Stimulated activated CD8-positive, alpha-beta memory T cell treated with anti-CD3 and anti-CD28 coated beads, Interleukin-7, amount 100 ng/mL, for 24 hours (primary cell): ENCODE data around the gene DNAAF8.
"Not testable (repeated sequence)": the region's sequence is repeated elsewhere in the genome, so short reads cannot be mapped to it uniquely, and the experiment has no call there.

Source experiments
- DNase-seq: peaks from one replicate; pipeline ENCODE4 v3.0.0-alpha.2; 2020; ENCODE audit warnings: low read depth

DNAAF8 gene

GRCh38 chr16:4784444-4784987, 50.2 kb downstream of the DNAAF8 start:
- DNase-seq, result not testable (repeated sequence)

DNA sequence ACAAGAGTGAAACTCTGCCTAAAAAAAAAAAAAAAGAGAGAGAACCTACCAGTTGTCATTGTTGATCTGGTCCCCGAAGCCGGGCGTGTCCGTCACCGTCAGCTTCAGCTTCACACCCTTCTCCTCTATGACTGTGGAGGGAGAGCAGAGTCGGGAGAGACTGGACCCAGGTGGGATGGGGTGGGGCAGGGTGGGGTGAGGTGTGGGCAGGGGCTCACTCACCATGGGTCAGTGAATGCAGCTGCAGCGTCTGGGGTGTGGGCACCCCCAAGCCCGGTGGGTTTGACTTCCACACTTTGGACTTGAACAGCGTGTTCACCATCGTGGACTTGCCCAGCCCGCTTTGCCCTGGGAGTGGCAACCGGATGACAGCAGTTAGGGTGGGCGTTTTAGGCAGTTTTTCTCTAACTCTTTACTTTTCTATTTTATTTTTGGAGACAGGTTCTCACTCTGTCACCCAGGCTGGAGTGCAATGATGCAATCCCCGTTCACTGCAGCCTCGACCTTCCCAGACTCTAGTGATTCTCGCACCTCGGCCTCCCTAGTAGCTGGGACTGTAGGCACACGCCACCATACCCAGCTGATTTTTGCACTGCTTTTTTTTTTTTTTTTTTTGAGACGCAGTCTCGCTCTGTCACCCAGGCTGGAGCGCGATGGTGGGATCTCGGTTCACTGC, 51.6 kb downstream of the DNAAF8 start:
- DNase-seq, result no peak

- no peak for DNase-seq
These were observed 52.7 kb downstream of the DNAAF8 start for GRCh38 chr16:4787068-4787467.

GRCh38 chr16:4787627-4788482, 53.5 kb downstream of the DNAAF8 start, which contains the start of gene SEPTIN12:
Gene SEPTIN12, minus strand, starts transcription at chr16:4788345. Its CDS starts 700 bp downstream, at chr16:4787645.
- DNase-seq, result no peak

GRCh38 chr16:4788489-4788889, 54.2 kb downstream of the DNAAF8 start:
- DNase-seq, result no peak

DNA sequence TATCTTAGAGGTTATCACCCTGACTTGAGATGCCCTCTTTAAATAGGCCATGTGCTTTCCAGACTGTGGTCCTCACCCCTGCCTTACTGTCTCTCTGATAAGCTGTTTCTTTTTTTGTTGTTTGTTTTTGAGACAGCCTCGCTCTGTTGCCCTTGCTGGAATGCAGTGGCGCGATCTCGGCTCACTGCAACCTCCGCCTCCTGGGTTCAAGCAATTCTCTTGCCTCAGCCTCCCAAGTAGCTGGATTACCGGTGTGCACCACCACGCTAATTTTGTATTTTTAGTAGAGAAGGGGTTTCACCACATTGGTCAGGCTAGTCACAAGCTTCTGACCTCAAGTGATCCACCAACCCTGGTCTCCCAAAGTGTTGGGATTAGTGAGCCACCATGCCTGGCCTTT, 54.6 kb downstream of the DNAAF8 start:
- DNase-seq, result no peak

GRCh38 chr16:4790261-4790660, 55.9 kb downstream of the DNAAF8 start:
- no peak for DNase-seq

DNA sequence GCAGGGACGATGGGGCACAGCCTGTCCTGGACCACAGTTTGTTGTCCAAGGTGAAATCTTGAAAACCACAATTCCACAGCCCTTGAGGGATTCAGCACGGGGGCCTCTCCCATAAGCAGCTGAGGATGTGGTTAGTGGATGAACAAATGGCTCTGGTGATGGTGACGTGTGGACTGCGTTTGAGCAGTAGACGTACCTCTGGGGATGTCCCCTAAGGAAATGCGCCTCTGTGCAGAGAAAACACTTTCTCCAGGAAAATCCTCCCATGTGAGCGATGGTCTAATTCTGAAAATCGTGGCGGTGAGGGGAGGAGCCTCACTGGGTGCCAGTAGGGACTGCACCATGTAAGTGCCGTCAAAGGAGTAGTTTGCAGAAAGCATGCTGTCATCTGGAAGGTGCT, 56.5 kb downstream of the DNAAF8 start:
- no peak for DNase-seq

DNA sequence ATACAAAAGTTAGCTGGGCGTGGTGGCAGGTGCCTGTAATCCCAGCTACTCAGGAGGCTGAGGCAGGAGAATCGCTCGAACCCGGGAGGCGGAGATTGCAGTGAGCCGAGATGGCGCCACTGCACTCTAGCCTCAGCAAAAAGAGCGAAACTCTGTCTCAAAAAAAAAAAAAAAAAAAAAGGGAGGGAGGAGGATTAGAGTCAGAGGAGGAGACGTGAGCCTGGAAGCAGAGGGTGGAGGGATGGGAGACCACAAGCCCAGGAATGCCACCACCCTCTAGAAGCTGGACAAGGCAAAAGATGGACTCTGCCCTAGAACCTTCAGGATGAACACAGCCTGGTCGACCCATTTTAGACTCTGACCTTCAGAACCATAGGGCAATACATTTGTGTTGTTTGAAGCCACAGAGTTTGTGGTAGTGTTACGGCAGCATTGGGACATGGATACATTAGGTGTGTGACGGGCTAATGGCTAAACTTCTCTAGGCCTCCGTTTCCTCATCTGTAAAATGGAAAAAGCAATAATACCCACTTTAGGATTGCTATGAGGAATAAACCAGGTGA, 58.7 kb downstream of the DNAAF8 start:
- no peak for DNase-seq

GRCh38 chr16:4795181-4795827, 61.0 kb downstream of the DNAAF8 start, which contains the start of gene SMIM22:
Gene SMIM22, plus strand, starts transcription at chr16:4795369. Its CDS starts 366 bp downstream, at chr16:4795735.
- DNase-seq, result no peak

DNA sequence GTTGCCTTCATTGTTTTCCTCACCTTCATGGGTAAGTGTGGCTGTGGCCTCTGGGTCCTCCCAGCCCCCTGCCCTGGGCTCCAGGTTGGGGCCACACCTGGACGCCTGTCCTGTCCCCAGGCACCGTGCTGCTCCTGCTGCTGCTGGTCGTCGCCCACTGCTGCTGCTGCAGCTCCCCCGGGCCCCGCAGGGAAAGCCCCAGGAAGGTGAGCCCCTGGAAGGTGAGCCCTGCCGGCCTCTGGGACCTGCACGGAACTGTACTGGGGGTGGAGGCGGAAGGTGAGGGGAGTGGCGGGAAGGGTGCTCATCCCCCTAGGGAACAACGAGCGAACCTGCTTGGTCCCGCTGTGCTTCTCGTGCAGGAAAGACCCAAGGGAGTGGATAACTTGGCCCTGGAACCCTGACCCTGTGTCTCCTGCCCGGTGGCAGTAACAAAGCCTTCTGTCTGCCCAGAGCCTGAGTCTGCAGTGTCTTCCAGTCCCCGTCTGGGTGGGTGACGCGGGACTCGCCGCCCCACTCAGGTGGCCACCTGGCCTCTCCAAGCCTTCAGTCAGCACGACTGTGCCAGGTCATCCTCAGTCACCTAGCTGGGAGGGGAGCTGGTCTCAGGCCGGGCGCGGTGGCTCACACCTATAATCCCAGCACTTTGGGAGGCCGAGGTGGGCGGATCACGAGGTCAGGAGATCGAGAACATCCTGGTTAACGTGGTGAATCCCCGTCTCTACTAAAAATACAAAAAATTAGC, 61.7 kb downstream of the DNAAF8 start:
- DNase-seq, result no peak

GRCh38 chr16:4796982-4797804, 62.9 kb downstream of the DNAAF8 start:
- DNase-seq, result no peak

DNA sequence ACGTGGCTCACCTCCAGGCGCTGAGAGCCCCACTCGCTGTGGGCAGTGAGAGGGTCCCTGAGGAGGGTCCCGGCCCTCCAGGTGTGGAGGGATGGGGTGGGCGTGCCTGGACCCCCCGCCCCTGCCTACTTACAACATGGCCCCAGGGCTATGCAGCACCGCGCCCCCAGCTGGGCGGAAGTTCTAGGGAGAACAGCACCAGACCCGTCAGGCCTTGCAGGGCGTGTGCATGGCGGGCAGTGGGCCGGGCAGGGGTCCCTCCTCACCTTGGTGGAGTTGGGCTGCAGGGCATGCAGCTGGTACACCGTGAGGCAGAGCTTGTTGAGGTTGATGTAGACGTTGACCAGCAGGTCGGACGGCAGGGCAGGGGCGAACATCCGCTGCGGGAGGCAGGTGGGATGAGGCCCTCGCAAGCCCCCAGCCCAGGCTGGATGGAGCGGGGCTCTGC, 63.5 kb downstream of the DNAAF8 start:
- DNase-seq, result no peak

- no peak for DNase-seq
These were observed 64.1 kb downstream of the DNAAF8 start for GRCh38 chr16:4798456-4798855.
